HG02943 (cell line): Measurements from ENCODE around the gene AIF1L.

Experiments used
- ATAC-seq: cut with Tn5 transposase; IDR thresholded peaks from one replicate; pipeline ENCODE4 v1.9.1; 2021; ENCODE audit warnings: mild to moderate bottlenecking, low read depth, moderate library complexity; ENCODE audit not compliant: unreplicated experiment

AIF1L gene

GRCh38 chr9:131096269-131097125 lies at the start of gene AIF1L:
Gene AIF1L, plus strand, starts transcription at chr9:131096531. Its CDS starts 99 bp downstream, at chr9:131096630.
- no peak for ATAC-seq

DNA sequence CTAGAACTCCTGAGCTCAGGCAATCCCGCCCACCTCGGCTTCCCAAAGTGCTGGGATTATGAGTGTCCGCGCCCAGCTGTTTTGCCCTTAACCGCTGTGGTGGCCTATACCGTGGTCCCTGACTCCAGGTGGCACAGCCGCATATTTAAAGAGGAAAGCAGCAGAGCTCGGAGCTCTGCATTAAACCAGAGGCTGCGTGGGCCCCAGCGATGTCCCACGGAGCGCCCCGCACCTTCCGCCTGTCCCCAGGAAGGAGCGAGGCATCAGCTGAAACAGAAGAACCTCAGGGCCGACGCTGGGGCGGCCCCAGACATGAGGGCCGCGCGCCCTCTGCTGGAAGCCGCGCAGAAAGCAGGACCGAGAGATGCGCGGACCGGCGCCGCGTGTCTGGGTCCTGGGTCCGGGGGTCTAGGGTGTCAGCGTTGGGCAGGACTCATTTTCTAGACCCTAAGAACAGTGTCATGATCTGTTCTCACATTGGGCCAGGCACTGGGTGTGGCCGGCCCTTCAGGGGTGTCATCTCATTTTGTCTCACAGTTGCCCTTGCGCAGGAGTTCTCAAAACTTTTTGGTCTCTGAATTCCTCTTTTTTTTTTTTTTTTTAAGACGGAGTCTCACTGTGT lies 49.6 kb upstream of the AIF1L start:
- no peak for ATAC-seq

GRCh38 chr9:131048332-131048731 lies 48.0 kb upstream of the AIF1L start:
- no peak for ATAC-seq

GRCh38 chr9:131048820-131049219 lies 47.5 kb upstream of the AIF1L start:
- no peak for ATAC-seq

DNA sequence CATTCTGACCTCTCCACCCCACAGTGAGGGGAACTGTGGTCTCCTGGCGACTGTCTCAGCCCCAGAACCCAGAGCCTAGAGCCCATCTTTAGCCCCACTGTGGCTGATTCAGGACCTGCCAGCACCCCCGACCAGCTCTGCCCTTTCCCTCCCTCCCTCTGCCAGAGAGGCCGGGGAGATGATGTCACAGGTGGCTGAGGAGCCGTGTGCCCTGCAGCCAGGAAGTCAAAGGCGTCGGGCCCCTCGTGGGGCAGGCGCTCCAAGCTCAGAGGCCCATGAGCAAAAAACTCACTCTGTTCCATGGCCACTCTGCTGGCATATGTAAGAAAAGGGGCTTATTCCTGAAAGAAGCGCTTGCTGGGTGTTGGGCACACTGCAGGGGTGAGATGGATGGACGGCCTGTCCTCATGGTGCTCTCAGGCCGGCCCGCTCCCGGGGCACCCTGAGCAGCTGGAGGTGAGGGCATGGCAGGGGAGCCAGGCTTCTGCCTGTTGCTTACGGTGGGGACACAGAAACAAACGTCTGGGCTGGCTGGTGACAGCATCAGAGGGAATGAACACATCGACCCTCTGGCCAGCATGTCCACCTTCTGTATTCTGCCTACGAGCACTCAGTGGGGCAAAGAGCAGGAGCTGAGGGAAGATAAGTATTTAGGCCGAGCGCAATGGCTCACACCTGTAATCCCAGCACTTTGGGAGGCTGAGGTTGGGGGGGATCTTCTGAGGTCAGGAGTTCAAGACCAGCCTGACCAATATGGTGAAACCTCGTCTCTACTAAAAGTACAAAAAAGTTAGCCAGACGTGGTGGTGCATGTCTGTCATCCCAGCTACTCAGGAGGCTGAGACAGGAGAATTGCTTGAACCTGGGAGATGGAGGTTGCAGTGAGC lies 46.3 kb upstream of the AIF1L start:
- no peak for ATAC-seq

DNA sequence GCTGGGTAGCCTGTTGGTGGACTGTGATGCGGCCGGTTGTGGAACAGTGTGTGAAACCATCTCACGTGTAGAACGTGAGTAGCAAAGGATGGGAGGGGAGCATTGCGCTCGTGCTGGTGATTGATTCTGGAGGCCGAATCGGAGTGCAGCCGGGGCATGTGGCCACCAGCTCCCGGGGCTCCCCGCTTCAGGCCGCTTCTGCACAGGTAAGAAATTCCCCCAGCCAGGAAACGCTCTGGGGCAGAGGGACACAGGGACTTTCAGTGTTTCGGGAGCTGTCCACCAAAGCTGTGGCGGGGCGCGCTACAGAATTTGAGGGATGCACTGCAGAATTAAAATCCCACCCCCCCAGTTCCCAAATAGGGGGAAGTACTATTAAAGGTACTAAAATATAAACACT lies 45.5 kb upstream of the AIF1L start:
- ATAC-seq: no peak

DNA sequence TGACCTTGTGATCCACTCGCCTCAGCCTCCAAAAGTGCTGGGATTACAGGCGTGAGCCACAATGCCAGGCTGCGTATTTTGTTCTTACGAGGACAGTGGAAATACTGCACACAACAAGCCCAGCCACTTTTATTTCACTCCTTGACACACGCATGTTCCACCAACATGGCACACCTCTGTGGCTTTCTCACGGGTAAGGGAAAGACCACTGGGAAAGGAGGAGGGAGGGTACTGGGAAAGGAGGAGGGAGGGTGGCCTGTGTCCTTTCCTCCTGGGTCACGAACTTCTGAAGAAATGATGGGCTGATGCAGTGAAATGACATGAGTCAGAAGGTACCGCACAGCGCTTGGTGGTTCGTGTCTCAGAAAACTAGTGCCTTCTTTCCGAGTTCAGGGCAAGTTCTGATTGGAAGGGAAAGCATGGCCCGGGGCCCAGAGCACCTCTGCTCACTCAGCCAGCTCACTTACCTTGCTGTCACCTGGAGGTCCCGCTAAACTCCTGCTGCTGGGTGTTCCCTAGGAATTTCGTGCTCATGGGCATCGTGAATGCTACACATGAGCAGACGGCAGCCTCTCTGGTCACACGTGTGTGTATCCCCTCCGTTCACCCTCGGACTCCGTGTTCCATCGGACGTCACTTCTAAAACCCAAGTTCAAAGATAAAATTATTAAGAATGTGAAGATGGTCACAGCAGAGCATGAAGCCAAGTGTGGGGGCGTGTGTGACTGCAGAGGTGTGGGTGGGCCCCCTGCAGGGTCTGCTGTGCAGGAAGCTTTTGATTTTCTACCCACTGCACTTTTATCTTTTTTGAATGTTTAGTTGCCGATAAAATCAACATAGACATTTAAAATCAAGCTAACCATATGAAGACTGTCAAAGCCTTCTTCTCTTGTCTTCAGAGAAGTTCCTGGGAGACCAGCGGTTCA lies 44.5 kb upstream of the AIF1L start:
- ATAC-seq: no peak

DNA sequence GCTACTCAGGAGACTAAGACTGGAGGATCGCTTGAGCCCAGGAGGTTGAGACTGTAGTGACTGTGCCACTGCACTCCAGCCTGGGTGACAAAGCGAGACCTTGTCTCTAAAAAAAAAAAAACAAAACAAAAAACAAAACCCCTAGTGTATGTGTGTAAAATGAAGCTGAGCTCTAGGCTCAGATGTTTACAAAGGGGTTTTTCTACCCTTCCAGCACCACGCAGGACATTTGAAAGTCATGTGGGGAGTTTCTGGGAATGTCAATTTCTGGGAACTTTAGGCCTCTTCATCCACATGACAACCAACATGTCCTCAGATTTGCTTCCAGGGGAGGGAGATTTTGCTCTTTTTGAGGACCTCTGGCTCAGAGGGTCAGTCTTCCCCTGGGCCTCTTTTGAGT lies 42.4 kb upstream of the AIF1L start:
- ATAC-seq: no peak

DNA sequence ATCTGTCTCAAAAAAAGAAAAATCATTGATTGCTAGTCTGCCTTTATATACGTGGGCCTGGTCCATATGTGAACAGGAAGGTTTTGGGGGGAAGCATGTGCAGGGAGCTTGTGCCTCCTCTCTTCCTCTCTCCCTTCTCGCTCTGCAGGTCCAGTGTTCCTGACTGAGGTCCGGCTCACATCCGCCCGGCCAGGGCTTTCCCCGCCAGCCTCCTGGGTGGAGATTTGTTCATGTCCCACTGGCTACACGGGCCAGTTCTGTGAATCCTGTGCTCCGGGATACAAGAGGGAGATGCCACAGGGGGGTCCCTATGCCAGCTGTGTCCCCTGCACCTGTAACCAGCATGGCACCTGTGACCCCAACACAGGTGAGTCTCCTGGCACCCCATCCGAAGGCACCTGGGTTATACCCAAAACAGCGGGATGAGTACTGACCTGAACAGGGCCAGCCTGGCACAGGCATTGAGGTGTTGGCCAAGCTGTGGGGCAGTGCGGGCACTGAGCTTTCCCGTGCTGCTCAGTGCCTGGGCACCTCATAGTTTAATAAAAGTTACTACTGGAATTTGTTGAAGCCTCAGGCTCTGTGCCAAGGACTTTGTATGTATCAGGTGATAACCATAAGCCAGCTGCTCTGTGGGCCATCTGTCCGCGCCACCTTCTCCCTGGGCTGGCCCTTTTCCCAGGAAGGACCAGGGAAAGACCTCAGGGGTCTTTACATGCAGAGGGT lies 39.4 kb upstream of the AIF1L start:
- no peak for ATAC-seq

GRCh38 chr9:131060900-131061630 lies 35.3 kb upstream of the AIF1L start:
- no peak for ATAC-seq

- ATAC-seq: no peak
These were observed 33.4 kb upstream of the AIF1L start for GRCh38 chr9:131062969-131063368.

DNA sequence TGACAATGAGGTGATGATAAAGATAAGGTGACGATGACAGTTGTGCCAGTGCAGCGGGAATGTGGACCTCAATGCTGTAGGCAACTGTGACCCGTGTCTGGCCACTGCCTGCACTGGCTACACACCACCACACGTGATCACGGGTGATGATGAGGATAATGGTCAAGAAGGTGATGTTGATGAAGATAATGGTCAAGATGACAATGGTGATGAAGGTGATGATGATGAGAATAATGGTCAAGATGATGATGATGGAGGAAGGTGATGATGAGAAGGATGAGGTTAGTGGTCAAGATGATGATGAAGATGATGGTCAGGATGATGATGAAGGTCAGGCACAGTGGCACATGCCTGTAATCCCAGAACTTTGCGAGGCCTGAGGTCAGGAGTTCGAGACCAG lies 30.7 kb upstream of the AIF1L start:
- no peak for ATAC-seq

DNA sequence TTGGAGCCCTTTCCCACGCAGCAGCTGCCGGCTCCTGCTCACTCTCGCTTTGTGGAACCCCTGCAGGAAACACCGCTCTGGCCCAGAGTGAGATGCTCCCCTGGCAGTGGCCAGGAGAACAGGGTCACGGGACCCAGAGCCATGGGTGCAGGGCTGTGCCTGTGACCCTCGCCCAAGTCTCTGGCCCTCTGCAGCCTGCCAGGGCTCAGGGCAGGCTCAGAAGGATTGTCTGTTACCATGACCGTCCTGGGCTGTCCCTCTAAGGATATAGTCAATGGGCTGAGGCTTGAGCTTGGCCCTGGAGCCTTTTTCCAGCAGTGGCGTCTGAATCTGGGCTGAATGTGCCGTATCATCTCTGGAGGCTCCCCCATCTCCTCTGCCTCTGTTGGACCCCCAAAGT lies 28.7 kb upstream of the AIF1L start:
- no peak for ATAC-seq

DNA sequence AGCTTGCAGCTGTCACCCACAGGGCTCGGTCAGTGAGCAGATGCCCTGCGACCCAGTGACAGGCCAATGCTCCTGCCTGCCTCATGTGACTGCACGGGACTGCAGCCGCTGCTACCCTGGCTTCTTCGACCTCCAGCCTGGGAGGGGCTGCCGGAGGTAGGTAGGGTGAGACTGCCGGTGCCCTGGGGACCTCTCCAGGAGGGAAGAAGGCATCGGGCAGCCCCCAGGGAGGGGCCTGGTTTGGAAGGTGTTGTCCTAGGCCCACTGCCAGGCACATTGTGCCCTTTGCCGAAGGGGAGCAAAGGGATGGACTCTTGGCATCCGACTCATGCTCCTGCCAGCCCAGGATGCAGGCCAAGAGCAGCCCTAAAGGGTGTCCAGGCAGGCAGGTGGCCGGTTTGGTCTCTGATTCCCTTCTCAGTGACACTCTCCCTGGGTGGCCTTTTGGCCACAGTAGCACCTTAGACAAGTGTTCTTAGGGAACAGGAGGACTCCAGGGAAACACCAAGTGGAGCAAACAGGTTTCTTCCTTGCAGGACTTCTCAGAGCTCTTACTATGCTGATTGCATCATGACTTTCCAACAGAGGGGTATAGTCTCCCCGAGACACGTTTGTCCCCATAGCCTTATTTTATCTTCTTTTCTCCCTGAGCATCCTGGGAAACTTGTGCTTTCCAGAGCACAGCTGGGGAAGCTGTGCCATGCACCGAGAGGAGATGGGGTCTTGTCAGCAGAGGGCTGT lies 28.1 kb upstream of the AIF1L start:
- no peak for ATAC-seq

- ATAC-seq: no peak
These were observed 26.6 kb upstream of the AIF1L start for GRCh38 chr9:131069699-131070098.

GRCh38 chr9:131072107-131072870 lies 24.0 kb upstream of the AIF1L start:
- no peak for ATAC-seq

GRCh38 chr9:131072871-131073237 lies 23.5 kb upstream of the AIF1L start:
- no peak for ATAC-seq
